Esophagus muscularis mucosa (tissue), 4 donors: ENCODE data around the gene DPYD.

ENCODE experiments used
- CTCF ChIP-seq, 3 experiments: fragments of 200-600 bp in 2 of 3; fragments of 450-650 bp in 1 of 3; sonication (generic) in 2 of 3; IDR thresholded peaks; one replicate each; pipeline ENCODE4 v1.5.1; 2017 to 2019; ENCODE audit warnings: antibody characterized with exemption in 3 of 3, mild to moderate bottlenecking in 2 of 3, moderate library complexity in 1 of 3
- EP300 ChIP-seq: sonication (generic); formaldehyde crosslinking; IDR thresholded peaks from one replicate; pipeline ENCODE4 v1.6.1; 2017; ENCODE audit warnings: antibody characterized with exemption
- POLR2A ChIP-seq: fragments of 450-650 bp; IDR thresholded peaks from one replicate; pipeline ENCODE4 v1.6.1; 2017; ENCODE audit warnings: antibody characterized with exemption, moderate library complexity, mild to moderate bottlenecking, low read depth

- TF ChIP-seq CTCF (IDR thresholded peaks at IDR 0.05): no peak
- TF ChIP-seq POLR2A: no peak
- no peak for TF ChIP-seq EP300
Measured at GRCh38 chr1:97366984-97367383, 553.9 kb downstream of the DPYD start.
